HEK293 (cell line): Measurements from ENCODE around the gene C2orf66.

Source experiments
- CTCF ChIA-PET: fragments of 350-600 bp; formaldehyde crosslinking; extraction: SDS; loops from one replicate; lab custom pipeline; 2021; ENCODE audit warnings: antibody characterized with exemption; lab: Yijun Ruan, JAX
- POLR2A ChIA-PET: fragments of 300-600 bp; formaldehyde crosslinking; extraction: SDS; loops from one replicate; lab custom pipeline; 2020; ENCODE audit warnings: antibody characterized with exemption, inconsistent platforms; lab: Yijun Ruan, JAX
- H3K27ac ChIP-seq: fragments of 200-500 bp; sonication (Bioruptor generic); 2 replicates; pipeline ENCODE4 v1.5.1; 2014; ENCODE audit warnings: low read depth, low read length, control low read depth, inconsistent platforms; ENCODE audit errors: extremely low read depth
- H3K36me3 ChIP-seq, 2 experiments: fragments of 200-500 bp in 1 of 2; sonication (Bioruptor generic) in 1 of 2; 1 replicate in 1 of 2; 2 replicates in 1 of 2; pipeline ENCODE4 v1.5.1; 2014 to 2017; ENCODE audit warnings: inconsistent platforms in 2 of 2, low read length in 2 of 2; ENCODE audit not compliant: control insufficient read depth in 2 of 2, insufficient read depth in 1 of 2
- H3K4me1 ChIP-seq: fragments of 200-500 bp; sonication (Bioruptor generic); 2 replicates; pipeline ENCODE4 v1.5.1; 2014; ENCODE audit warnings: mild to moderate bottlenecking, low read length, inconsistent platforms; ENCODE audit not compliant: control insufficient read depth, insufficient read depth
- H3K4me3 ChIP-seq: 2 replicates; pipeline ENCODE4 v1.5.1; 2011; ENCODE audit warnings: low read depth, mild to moderate bottlenecking, control low read depth, low read length, moderate library complexity
- H3K9me3 ChIP-seq: fragments of 200-500 bp; sonication (Bioruptor generic); 2 replicates; pipeline ENCODE4 v1.5.1; 2014; ENCODE audit warnings: low read depth, low read length, inconsistent platforms; ENCODE audit not compliant: control insufficient read depth, insufficient read depth
- AEBP2 ChIP-seq: fragments of 450-650 bp; formaldehyde crosslinking; IDR thresholded peaks from 2 replicates; pipeline ENCODE4 v1.5.1; 2016; ENCODE audit warnings: missing biosample characterization, missing genetic modification characterization, borderline replicate concordance
- ATF2 ChIP-seq: fragments of 450-650 bp; formaldehyde crosslinking; IDR thresholded peaks from 2 replicates; pipeline ENCODE4 v1.5.1; 2016; ENCODE audit warnings: missing biosample characterization, missing genetic modification characterization, low read depth
- BCL11B ChIP-seq: fragments of 450-650 bp; formaldehyde crosslinking; IDR thresholded peaks from 2 replicates; pipeline ENCODE4 v1.5.1; 2016; ENCODE audit warnings: low read depth, missing biosample characterization, missing genetic modification characterization
- GLIS2 ChIP-seq: fragments of 450-650 bp; formaldehyde crosslinking; IDR thresholded peaks from 2 replicates; pipeline ENCODE4 v1.5.1; 2016; ENCODE audit warnings: missing biosample characterization, missing genetic modification characterization
- HOXA7 ChIP-seq: sonication (generic); formaldehyde crosslinking; IDR thresholded peaks from 2 replicates; pipeline ENCODE4 v1.8.1; 2022; ENCODE audit warnings: missing genetic modification reagents, borderline replicate concordance
- HOXC10 ChIP-seq: sonication (generic); formaldehyde crosslinking; IDR thresholded peaks from 2 replicates; pipeline ENCODE4 v1.8.1; 2023; ENCODE audit warnings: mild to moderate bottlenecking, missing genetic modification reagents
- OVOL3 ChIP-seq: fragments of 450-650 bp; formaldehyde crosslinking; IDR thresholded peaks from 2 replicates; pipeline ENCODE4 v1.5.1; 2016; ENCODE audit warnings: missing biosample characterization, missing genetic modification characterization
- PBX3 ChIP-seq: sonication (generic); formaldehyde crosslinking; IDR thresholded peaks from 2 replicates; pipeline ENCODE4 v1.8.1; 2022; ENCODE audit warnings: mild to moderate bottlenecking, moderate library complexity, missing genetic modification reagents
- TCF7L2 ChIP-seq: IDR thresholded peaks from 2 replicates; pipeline ENCODE4 v1.6.1; 2011; ENCODE audit warnings: low read depth, mild to moderate bottlenecking, inconsistent platforms, low read length, moderate library complexity, borderline replicate concordance
- TRIM28 ChIP-seq: IDR thresholded peaks from 2 replicates; pipeline ENCODE4 v1.6.1; 2011; ENCODE audit warnings: low read length, control low read depth, borderline replicate concordance
- ZBTB8A ChIP-seq: fragments of 450-650 bp; formaldehyde crosslinking; IDR thresholded peaks from 2 replicates; pipeline ENCODE4 v1.5.1; 2016; ENCODE audit warnings: missing biosample characterization, missing genetic modification characterization
- ZFP3 ChIP-seq: fragments of 450-650 bp; formaldehyde crosslinking; IDR thresholded peaks from 2 replicates; pipeline ENCODE4 v1.5.1; 2016; ENCODE audit warnings: low read depth, missing biosample characterization, missing genetic modification characterization
- ZFP37 ChIP-seq: fragments of 450-650 bp; formaldehyde crosslinking; IDR thresholded peaks from 2 replicates; pipeline ENCODE4 v1.5.1; 2016; ENCODE audit warnings: missing biosample characterization, missing genetic modification characterization
- ZNF114 ChIP-seq: fragments of 450-650 bp; formaldehyde crosslinking; IDR thresholded peaks from 2 replicates; pipeline ENCODE4 v1.5.0; 2017; ENCODE audit warnings: missing biosample characterization, missing genetic modification characterization
- ZNF175 ChIP-seq: fragments of 450-650 bp; formaldehyde crosslinking; IDR thresholded peaks from 2 replicates; pipeline ENCODE4 v1.5.1; 2016; ENCODE audit warnings: missing biosample characterization, missing genetic modification characterization
- ZNF362 ChIP-seq: fragments of 450-650 bp; formaldehyde crosslinking; IDR thresholded peaks from 2 replicates; pipeline ENCODE4 v1.5.1; 2016; ENCODE audit warnings: missing biosample characterization, missing genetic modification characterization
- ZNF394 ChIP-seq: fragments of 450-650 bp; formaldehyde crosslinking; IDR thresholded peaks from 2 replicates; pipeline ENCODE4 v1.5.1; 2016; ENCODE audit warnings: missing biosample characterization, missing genetic modification characterization, mild to moderate bottlenecking, moderate library complexity, borderline replicate concordance
- ZNF404 ChIP-seq: fragments of 450-650 bp; formaldehyde crosslinking; IDR thresholded peaks from 2 replicates; pipeline ENCODE4 v1.5.1; 2017; ENCODE audit warnings: missing biosample characterization, missing genetic modification characterization
- ZNF510 ChIP-seq: fragments of 450-650 bp; formaldehyde crosslinking; IDR thresholded peaks from 2 replicates; pipeline ENCODE4 v1.5.1; 2018; ENCODE audit warnings: mild to moderate bottlenecking, missing genetic modification characterization, missing biosample characterization; ENCODE audit not compliant: insufficient replicate concordance
- ZNF530 ChIP-seq: fragments of 450-650 bp; formaldehyde crosslinking; IDR thresholded peaks from 2 replicates; pipeline ENCODE4 v1.5.1; 2016; ENCODE audit warnings: low read depth, missing biosample characterization, missing genetic modification characterization
- ZNF621 ChIP-seq: fragments of 450-650 bp; formaldehyde crosslinking; IDR thresholded peaks from 2 replicates; pipeline ENCODE4 v1.5.1; 2017; ENCODE audit warnings: missing biosample characterization, missing genetic modification characterization
- ZNF654 ChIP-seq: fragments of 450-650 bp; formaldehyde crosslinking; IDR thresholded peaks from 2 replicates; pipeline ENCODE4 v1.5.1; 2016; ENCODE audit warnings: low read depth, missing biosample characterization, missing genetic modification characterization
- ZNF660 ChIP-seq: fragments of 450-650 bp; IDR thresholded peaks from 2 replicates; pipeline ENCODE4 v1.5.1; 2018; ENCODE audit warnings: missing biosample characterization, mild to moderate bottlenecking, missing genetic modification characterization
- ZNF701 ChIP-seq: fragments of 450-650 bp; formaldehyde crosslinking; IDR thresholded peaks from 2 replicates; pipeline ENCODE4 v1.5.1; 2016; ENCODE audit warnings: missing biosample characterization, missing genetic modification characterization
- ZNF704 ChIP-seq: fragments of 450-650 bp; formaldehyde crosslinking; IDR thresholded peaks from 2 replicates; pipeline ENCODE4 v1.5.1; 2016; ENCODE audit warnings: missing biosample characterization, missing genetic modification characterization
- TF ChIP-seq, protein P1 (sequence below): fragments of 450-650 bp; formaldehyde crosslinking; optimal IDR thresholded peaks from 2 replicates; pipeline ENCODE3; 2016; ENCODE audit warnings: missing biosample characterization, mild to moderate bottlenecking, missing genetic modification characterization
- TF ChIP-seq, protein P2 (sequence below): fragments of 450-650 bp; formaldehyde crosslinking; IDR thresholded peaks from 2 replicates; pipeline ENCODE4 v1.5.1; 2016; ENCODE audit warnings: missing biosample characterization, missing genetic modification characterization

The C2orf66 gene

DNA sequence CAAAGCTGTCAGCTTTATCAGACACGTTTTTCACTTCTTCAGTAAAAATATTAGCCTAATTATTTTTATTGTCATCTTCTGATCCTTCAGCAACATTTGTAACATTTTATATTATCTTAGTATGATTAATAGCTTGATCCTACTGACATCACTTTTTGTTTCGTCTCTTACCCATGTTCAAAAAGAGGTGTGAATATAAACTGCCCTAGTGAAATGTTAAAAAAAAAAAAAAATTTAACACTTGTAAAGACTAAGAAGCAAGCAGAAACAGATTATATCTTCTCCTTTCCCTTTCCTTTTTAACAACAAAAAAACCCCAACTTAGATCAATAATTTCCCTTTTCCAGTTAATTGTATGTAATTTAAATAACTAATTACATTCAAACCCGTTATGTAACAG is 36.2 kb upstream of the C2orf66 start (continued):
- TF ChIP-seq ATF2 (tag by site-specific recombination): no peak
- no peak for TF ChIP-seq OVOL3
- TF ChIP-seq, all 188 proteins: peak for 0

- TF ChIP-seq GLIS2 (no peak), AEBP2 (tag by site-specific recombination) (no peak), TCF7L2 (no peak), ZNF660 (tag by site-specific recombination) (no peak), BCL11B (tag by site-specific recombination) (no peak), ZNF530 (tag by site-specific recombination) (no peak), ZNF114 (tag by site-specific recombination) (no peak), ZNF175 (tag by site-specific recombination) (no peak), ZNF362 (tag by site-specific recombination) (no peak), ZNF404 (no peak), ZNF654 (tag by site-specific recombination) (no peak), ZNF704 (no peak)
- TF ChIP-seq, protein P1, sequence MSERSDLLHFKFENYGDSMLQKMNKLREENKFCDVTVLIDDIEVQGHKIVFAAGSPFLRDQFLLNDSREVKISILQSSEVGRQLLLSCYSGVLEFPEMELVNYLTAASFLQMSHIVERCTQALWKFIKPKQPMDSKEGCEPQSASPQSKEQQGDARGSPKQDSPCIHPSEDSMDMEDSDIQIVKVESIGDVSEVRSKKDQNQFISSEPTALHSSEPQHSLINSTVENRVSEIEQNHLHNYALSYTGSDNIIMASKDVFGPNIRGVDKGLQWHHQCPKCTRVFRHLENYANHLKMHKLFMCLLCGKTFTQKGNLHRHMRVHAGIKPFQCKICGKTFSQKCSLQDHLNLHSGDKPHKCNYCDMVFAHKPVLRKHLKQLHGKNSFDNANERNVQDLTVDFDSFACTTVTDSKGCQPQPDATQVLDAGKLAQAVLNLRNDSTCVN (tag by site-specific recombination): no peak
- Histone ChIP-seq H3K36me3 (peaks cover 54 to 59% of the 10 kb centered on the region in 2 experiments), H3K4me3 (no peak overlapping the region), H3K4me1 (no peaks in the 10 kb centered on the region), H3K9me3 (no peaks in the 10 kb centered on the region), H3K27ac (no peak overlapping the region)
- ChIA-PET POLR2A (no interaction called here), CTCF (no interaction called here)
Measured at GRCh38 chr2:196840171-196840570, 31.0 kb upstream of the C2orf66 start.

DNA sequence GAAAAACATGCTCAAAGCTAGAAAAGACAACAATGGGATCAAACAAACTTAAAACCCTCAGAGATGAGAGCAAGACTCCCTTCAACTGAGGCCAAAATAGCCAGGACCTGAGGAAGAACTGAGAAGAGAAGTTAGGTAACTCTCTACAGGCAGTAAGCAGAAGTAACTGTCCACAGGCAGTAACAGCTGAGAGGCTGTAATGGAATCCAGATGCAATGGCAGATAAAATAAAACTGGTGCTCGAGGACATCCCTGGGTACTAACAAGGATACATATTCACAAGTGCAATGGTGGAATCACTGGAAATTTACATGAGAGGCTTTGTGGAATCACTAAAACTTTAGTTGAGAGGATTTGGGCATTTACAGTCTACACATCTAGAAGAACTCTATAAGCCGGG is 30.4 kb upstream of the C2orf66 start:
- no peaks in the 10 kb centered on the region for H3K4me1 ChIP-seq
- H3K27ac ChIP-seq: no peak overlapping the region
- no peak overlapping the region for H3K4me3 ChIP-seq
- POLR2A ChIA-PET: no interaction called here
- CTCF ChIA-PET: interaction anchor here (1.4 kb wide), 1 partner anchor 37 kb away, joined by 3 read pairs; no protein-coding TSS in a partner anchor
- peaks cover 54 to 57% of the 10 kb centered on the region in 2 experiments for H3K36me3 ChIP-seq
- TF ChIP-seq HOXA7 (CRISPR knock-in tag): no peak
- no peak for TF ChIP-seq HOXC10 (CRISPR knock-in tag)
- TF ChIP-seq ZNF394: no peak
- TF ChIP-seq ZFP37 (tag by site-specific recombination): no peak
- TF ChIP-seq ZBTB8A (tag by site-specific recombination): no peak
- TF ChIP-seq ZNF510 (tag by site-specific recombination): no peak
- TF ChIP-seq, protein P2, sequence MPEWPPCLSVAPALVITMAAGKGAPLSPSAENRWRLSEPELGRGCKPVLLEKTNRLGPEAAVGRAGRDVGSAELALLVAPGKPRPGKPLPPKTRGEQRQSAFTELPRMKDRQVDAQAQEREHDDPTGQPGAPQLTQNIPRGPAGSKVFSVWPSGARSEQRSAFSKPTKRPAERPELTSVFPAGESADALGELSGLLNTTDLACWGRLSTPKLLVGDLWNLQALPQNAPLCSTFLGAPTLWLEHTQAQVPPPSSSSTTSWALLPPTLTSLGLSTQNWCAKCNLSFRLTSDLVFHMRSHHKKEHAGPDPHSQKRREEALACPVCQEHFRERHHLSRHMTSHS: no peak
- TF ChIP-seq ZNF701 (tag by site-specific recombination): no peak
- TF ChIP-seq TRIM28: no peak
- no peak for TF ChIP-seq PBX3 (CRISPR knock-in tag)
- no peak for TF ChIP-seq ZNF621 (tag by site-specific recombination)
- no peak for TF ChIP-seq ZFP3 (tag by site-specific recombination)
- TF ChIP-seq, all 188 proteins: peak for 0
- no peaks in the 10 kb centered on the region for H3K9me3 ChIP-seq
